Measurements from ENCODE around the gene PRSS57.
"Not testable (repeated sequence)": the region's sequence is repeated elsewhere in the genome, so short reads cannot be mapped to it uniquely, and the experiment has no call there.

The PRSS57 gene

DNA sequence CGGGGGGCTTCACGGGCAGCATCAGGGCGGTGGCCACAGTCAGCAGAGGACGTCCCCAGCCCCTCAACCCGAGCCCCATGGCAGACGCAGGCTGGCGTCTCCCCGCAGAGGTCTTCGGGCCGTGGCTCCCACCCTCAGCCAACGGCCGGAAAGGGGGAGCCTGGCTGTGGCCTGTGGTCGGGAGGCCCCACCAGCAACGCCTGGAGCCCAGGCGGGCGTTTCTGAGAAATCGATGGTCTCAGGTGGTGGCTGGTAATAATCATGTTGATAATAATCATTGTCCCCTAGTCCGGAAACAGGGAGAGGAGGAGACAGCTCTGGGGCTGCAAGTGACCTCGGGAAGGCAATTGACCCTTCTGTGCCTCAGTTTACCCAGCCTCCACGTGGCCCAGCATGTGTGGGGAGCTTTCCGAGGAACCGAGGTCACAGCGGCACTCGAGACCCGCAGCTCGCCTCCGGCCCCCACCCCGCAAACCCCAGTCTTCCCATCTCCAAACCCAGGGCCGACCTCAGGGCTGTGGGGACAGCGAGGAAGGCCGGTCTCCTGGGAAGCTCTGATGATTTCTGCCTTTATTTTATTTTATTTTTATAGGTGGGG is at the start of gene PRSS57:
PRSS57 (minus strand) TSS at position 101 of the 598 bp plus-strand sequence; CDS start at position 79, 22 bp downstream.
- H3K4me1 Mint-ChIP-seq, result peaks cover 6% of the 10 kb centered on the region
- H3K27me3 Mint-ChIP-seq (ENCODE audit: low read depth, poor library complexity), result peaks cover 3% of the 10 kb centered on the region
- no peak within 1 kb of the TSS for H3K4me3 Mint-ChIP-seq
- DNase-seq, result no peak
- no peak within 1 kb of the TSS for H3K27ac Mint-ChIP-seq
- no peaks in the 10 kb centered on the region for H3K36me3 Mint-ChIP-seq (ENCODE audit: low read depth)
- no peaks in the 10 kb centered on the region for H3K9me3 Mint-ChIP-seq
- TF ChIP-seq, protein P1, sequence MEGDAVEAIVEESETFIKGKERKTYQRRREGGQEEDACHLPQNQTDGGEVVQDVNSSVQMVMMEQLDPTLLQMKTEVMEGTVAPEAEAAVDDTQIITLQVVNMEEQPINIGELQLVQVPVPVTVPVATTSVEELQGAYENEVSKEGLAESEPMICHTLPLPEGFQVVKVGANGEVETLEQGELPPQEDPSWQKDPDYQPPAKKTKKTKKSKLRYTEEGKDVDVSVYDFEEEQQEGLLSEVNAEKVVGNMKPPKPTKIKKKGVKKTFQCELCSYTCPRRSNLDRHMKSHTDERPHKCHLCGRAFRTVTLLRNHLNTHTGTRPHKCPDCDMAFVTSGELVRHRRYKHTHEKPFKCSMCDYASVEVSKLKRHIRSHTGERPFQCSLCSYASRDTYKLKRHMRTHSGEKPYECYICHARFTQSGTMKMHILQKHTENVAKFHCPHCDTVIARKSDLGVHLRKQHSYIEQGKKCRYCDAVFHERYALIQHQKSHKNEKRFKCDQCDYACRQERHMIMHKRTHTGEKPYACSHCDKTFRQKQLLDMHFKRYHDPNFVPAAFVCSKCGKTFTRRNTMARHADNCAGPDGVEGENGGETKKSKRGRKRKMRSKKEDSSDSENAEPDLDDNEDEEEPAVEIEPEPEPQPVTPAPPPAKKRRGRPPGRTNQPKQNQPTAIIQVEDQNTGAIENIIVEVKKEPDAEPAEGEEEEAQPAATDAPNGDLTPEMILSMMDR (IDR thresholded peaks at IDR 0.05), result no peak

DNA sequence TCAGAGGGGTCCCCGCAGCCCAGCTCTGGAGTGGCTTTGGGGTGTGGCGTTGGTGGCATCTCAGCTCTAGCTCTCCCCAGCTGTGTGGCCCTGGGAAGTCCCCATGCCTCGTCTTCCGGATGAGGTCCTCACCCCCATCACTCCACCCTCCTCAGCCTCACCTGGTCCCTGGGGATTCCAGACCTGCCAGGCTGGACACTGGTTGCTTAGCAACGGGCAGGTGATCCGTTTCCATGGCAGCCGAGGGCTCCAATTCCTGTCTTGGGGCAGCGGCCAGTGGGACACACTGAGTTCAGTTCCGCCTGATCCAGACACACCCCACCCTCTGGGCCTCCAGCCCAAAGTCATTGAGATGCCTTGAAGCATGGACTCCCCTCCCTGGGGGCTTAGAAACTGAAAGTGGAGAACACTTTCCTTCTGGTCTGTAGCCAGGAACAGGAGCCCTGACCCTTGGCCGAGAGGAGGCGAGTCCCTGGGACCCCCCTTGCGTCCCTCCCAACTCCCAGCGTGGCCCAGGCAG is 48.0 kb upstream of the PRSS57 start:
- H3K9me3 Mint-ChIP-seq, result peaks cover 40% of the 10 kb centered on the region
- H3K27me3 Mint-ChIP-seq (ENCODE audit: low read depth, poor library complexity), result no peaks in the 10 kb centered on the region
- no peak overlapping the region for H3K4me3 Mint-ChIP-seq
- no peak for DNase-seq
- H3K27ac Mint-ChIP-seq, result no peak overlapping the region
- TF ChIP-seq, protein P1 (IDR thresholded peaks at IDR 0.05), result no peak
- peaks cover 30% of the 10 kb centered on the region for H3K36me3 Mint-ChIP-seq (ENCODE audit: low read depth)
- H3K4me1 Mint-ChIP-seq, result no peaks in the 10 kb centered on the region

DNA sequence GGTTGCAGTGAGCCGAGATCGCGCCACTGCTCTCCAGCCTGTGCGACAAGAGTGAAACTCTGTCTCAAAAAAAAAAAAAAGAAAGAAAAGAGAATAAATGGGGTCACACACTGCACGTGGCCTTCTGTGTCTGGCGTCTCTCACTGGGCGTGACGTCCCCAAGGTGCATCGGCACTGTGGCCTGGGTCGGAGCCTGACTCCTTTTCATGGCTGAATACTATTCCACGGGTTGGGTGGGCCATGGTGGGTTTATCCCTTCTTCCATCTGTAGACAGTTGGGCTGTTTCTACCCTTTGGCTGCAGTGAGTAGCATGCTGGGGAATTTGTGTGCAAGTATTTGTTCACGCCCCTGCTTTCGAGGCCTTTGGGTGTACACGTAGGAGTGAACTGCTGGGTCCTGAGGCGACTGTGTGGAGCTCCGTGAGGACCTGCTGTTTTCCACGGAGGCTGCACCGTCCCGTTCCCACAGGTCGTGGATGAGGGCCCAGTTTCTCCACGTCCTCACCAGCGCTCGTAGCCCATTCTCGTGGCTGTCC is 47.4 kb upstream of the PRSS57 start:
- Mint-ChIP-seq H3K4me1 (no peaks in the 10 kb centered on the region), H3K4me3 (no peak overlapping the region), H3K9me3 (peaks cover 34% of the 10 kb centered on the region), H3K27me3 (ENCODE audit: low read depth, poor library complexity) (no peaks in the 10 kb centered on the region), H3K36me3 (ENCODE audit: low read depth) (peaks cover 24% of the 10 kb centered on the region), H3K27ac (no peak overlapping the region)
- no peak for DNase-seq
- TF ChIP-seq, protein P1 (IDR thresholded peaks at IDR 0.05), result no peak

DNA sequence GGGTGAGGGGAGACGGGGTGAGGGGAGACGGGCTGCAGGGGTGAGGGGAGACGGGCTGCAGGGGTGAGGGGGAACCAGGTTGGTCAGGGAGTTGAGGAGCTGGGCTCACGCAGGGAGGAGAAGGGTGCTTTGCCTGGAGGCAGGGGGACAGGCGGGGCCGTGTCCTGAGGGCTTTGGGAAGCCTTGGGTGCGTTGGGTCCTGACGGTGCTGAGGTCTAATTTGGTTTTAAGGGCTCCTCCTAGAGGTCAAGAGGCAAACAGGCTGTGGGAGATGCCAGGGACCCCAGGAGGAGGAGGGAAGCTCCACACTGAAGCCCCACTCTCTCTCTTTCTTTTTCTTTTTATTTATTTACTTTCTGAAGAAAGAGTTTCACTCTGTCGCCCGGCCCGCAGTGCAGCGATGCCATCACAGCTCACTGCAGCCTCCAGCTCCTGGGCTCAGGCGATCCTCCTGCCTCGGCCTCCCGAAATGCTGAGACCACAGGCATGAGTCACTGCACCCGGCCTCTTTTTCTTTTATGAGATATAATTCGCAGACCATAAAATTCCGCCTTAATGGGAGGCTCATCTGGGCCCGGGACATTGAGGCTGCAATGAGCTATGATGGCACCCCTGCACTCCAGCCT is 46.4 kb upstream of the PRSS57 start:
- peak overlapping the region; percentile 64 for H3K27ac Mint-ChIP-seq
- peaks cover 31% of the 10 kb centered on the region for H3K9me3 Mint-ChIP-seq
- no peaks in the 10 kb centered on the region for H3K4me1 Mint-ChIP-seq
- TF ChIP-seq, protein P1 (IDR thresholded peaks at IDR 0.05), result peak; percentile 9
- no peak overlapping the region for H3K4me3 Mint-ChIP-seq
- no peak for DNase-seq
- H3K27me3 Mint-ChIP-seq (ENCODE audit: low read depth, poor library complexity), result no peaks in the 10 kb centered on the region
- H3K36me3 Mint-ChIP-seq (ENCODE audit: low read depth), result peaks cover 21% of the 10 kb centered on the region

DNA sequence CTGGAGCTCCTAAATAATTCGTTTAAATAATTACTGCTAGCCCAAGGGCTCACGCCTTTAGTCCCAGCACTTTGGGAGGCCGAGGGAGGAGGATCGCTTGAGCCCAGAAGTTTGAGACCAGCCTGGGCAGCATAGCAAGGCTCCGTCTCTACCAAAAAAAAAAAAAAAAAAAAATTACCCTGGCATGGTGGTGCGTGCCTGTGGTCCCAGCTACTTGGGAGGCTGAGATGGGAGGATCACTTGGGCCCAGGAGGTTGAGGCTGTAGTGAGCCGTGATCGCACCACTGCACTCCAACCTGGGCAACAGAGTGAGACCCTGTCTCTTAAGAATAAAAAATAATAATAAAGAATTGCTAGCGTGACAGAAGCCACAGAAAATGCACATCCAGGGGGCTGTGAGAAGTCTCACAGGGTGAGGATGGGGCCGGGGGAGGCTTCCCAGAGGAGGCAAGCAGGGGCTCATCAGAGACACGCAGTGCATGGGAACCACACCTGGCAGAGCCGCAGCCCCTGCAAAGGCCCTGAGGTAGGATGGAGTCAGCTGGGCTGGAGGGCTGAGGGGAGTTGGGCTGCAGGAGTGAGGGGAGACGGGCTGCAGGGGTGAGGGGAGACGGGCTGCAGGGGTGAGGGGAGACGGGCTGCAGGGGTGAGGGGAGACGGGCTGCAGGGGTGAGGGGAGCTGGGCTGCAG is 45.7 kb upstream of the PRSS57 start:
- H3K9me3 Mint-ChIP-seq, result peaks cover 25% of the 10 kb centered on the region
- not testable (repeated sequence) for H3K27me3 Mint-ChIP-seq (ENCODE audit: low read depth, poor library complexity); H3K27ac Mint-ChIP-seq; DNase-seq; H3K4me3 Mint-ChIP-seq; H3K4me1 Mint-ChIP-seq
- H3K36me3 Mint-ChIP-seq (ENCODE audit: low read depth), result peaks cover 15% of the 10 kb centered on the region

DNA sequence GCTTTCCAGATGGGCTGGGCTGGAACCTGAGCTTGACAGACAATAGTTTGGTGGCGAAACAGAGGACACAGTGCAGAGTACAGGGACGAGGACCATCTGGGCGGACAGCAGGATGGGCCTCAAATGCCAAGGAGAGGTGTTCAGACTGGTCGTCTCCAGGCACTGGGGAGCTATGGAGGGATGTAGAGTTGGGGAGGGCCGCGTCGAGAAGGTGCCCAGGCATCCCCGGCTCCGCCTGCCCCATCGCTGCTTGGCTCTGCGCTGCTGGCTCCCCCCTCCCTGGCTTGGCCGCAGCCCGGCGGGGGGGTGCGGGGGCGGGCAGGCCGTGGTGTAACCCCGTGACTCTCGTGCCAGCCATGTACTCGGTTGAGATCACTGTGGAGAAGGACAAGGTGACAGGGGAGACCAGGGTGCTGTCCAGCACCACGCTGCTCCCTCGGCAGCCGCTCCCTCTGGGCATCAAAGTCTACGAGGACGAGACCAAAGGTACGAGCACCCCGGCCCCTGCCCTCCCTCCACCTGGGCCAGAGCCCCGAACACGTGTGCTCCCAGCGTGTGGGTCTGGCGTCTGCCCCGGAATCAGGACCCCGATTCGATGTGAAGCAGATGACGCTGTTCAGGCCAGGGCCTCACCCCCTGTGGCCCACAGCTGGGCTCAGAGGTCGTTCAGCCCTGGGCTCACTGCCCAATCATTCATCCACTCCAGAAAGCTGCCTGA is 44.9 kb upstream of the PRSS57 start:
- Mint-ChIP-seq H3K4me1 (no peaks in the 10 kb centered on the region), H3K4me3 (no peak overlapping the region), H3K36me3 (ENCODE audit: low read depth) (peaks cover 7% of the 10 kb centered on the region), H3K9me3 (peaks cover 17% of the 10 kb centered on the region), H3K27me3 (ENCODE audit: low read depth, poor library complexity) (no peaks in the 10 kb centered on the region), H3K27ac (no peak overlapping the region)
- DNase-seq, result no peak
- TF ChIP-seq, protein P1 (IDR thresholded peaks at IDR 0.05), result no peak

Measured in nephron progenitor cell (in vitro differentiated cells).